Measurements from ENCODE around the gene LRRC32.

LRRC32 gene

GRCh38 chr11:76698321-76699043 is 27.9 kb upstream of the LRRC32 start:
- no peak for DNase-seq

- no peak for DNase-seq
Observed at GRCh38 chr11:76696756-76697155, 26.2 kb upstream of the LRRC32 start.

- DNase-seq = no peak
Observed at GRCh38 chr11:76695771-76696170, 25.2 kb upstream of the LRRC32 start.

GRCh38 chr11:76695133-76695532 is 24.6 kb upstream of the LRRC32 start:
- no peak for DNase-seq

- DNase-seq = no peak
Observed at GRCh38 chr11:76694664-76695063, 24.1 kb upstream of the LRRC32 start.

- no peak for DNase-seq
Observed at GRCh38 chr11:76693806-76694205, 23.3 kb upstream of the LRRC32 start.

GRCh38 chr11:76692956-76693355 is 22.4 kb upstream of the LRRC32 start:
- no peak for DNase-seq

GRCh38 chr11:76691655-76692054 is 21.1 kb upstream of the LRRC32 start:
- no peak for DNase-seq

GRCh38 chr11:76690736-76691135 is 20.2 kb upstream of the LRRC32 start:
- DNase-seq = no peak

GRCh38 chr11:76689313-76690260 is 19.0 kb upstream of the LRRC32 start:
- DNase-seq = no peak

GRCh38 chr11:76688146-76688545 is 17.6 kb upstream of the LRRC32 start:
- DNase-seq = no peak

- DNase-seq = no peak
Observed at GRCh38 chr11:76686261-76687079, 15.9 kb upstream of the LRRC32 start.

GRCh38 chr11:76685831-76686230 is 15.3 kb upstream of the LRRC32 start:
- DNase-seq = no peak

- no peak for DNase-seq
Observed at GRCh38 chr11:76685237-76685636, 14.7 kb upstream of the LRRC32 start.

GRCh38 chr11:76684516-76684915 is 14.0 kb upstream of the LRRC32 start:
- DNase-seq = no peak

- DNase-seq = no peak
Observed at GRCh38 chr11:76683161-76684095, 12.9 kb upstream of the LRRC32 start.

- DNase-seq = no peak
Observed at GRCh38 chr11:76682684-76683083, 12.1 kb upstream of the LRRC32 start.

- DNase-seq = no peak
Observed at GRCh38 chr11:76682106-76682505, 11.6 kb upstream of the LRRC32 start.

- DNase-seq = peak; percentile 63
Observed at GRCh38 chr11:76680518-76681425, 10.2 kb upstream of the LRRC32 start.

GRCh38 chr11:76678321-76678720 is 7.8 kb upstream of the LRRC32 start:
- no peak for DNase-seq

GRCh38 chr11:76677458-76677765 is 6.9 kb upstream of the LRRC32 start:
- no peak for DNase-seq

Measured in NCI-H1105 treated with DMSO at 0.1 percent for 48 hours (cell line).